GM19463 (cell line): Measurements from ENCODE around the gene LSM3.

Experiments
- ATAC-seq: cut with Tn5 transposase; IDR thresholded peaks from one replicate; pipeline ENCODE4 v1.9.1; 2021; ENCODE audit warnings: mild to moderate bottlenecking, moderate library complexity; ENCODE audit not compliant: unreplicated experiment

The LSM3 gene

DNA sequence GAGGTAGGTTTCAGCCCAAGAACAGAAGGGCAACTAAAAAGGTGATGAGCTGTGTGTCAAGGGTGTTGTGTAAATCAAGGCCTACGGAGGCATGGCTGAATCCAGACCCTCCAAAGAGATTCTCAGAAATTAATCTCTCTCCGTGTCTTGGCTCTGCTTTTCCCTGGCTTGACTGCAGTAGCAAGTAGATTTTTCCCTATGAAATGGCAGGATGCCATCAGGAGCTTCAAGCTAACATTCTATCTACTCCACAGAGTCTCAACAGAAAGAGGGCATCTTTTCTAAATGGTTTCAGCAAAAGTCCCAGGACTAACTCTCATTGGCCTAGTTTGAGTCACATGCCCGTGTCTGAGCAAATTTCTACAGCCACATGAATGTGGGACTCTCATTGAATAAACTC, 58.3 kb downstream of the LSM3 start:
- ATAC-seq: no peak

- no peak for ATAC-seq
Measured at GRCh38 chr3:14237457-14237856, 58.8 kb downstream of the LSM3 start.

- ATAC-seq: no peak
Measured at GRCh38 chr3:14238356-14238755, 59.7 kb downstream of the LSM3 start.

- ATAC-seq: no peak
Measured at GRCh38 chr3:14238930-14239329, 60.3 kb downstream of the LSM3 start.

GRCh38 chr3:14239940-14240339, 61.3 kb downstream of the LSM3 start:
- no peak for ATAC-seq

DNA sequence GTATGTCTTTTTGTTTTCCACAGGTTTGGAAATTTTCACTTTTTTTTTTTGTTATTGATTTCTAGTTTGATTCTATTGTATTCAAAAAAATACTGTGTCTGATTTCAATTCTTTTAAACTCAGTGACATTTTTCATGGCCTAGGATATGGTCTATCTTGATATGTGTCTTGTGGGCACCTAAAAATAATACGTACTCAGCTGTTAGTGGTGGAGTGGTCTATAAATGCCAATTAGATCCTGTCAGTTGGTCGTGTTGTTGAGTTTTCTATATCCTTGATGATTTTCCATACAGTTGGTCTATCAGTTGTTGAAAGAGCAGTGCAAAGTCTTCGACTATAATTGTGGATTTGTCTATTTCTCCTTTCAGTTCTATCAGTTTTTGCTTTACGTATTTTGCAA, 61.7 kb downstream of the LSM3 start:
- no peak for ATAC-seq

DNA sequence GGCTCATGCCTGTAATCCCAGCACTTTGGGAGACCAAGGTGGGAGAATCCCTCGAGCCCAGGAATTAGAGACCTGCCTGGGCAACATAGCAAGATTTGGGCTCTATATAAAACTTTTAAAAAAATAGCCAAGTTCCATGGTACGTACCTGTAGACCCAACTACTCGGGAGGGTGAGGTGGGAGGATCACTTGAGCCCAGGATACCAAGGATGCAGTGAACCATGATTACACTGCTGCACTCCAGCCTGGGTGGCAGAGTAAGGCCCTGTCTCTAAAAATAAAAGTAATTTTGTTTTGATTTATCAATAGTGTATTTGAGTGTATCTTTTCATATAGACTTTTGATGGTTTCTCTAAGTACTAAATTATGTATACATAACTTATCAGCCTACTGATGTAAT, 63.1 kb downstream of the LSM3 start:
- no peak for ATAC-seq

DNA sequence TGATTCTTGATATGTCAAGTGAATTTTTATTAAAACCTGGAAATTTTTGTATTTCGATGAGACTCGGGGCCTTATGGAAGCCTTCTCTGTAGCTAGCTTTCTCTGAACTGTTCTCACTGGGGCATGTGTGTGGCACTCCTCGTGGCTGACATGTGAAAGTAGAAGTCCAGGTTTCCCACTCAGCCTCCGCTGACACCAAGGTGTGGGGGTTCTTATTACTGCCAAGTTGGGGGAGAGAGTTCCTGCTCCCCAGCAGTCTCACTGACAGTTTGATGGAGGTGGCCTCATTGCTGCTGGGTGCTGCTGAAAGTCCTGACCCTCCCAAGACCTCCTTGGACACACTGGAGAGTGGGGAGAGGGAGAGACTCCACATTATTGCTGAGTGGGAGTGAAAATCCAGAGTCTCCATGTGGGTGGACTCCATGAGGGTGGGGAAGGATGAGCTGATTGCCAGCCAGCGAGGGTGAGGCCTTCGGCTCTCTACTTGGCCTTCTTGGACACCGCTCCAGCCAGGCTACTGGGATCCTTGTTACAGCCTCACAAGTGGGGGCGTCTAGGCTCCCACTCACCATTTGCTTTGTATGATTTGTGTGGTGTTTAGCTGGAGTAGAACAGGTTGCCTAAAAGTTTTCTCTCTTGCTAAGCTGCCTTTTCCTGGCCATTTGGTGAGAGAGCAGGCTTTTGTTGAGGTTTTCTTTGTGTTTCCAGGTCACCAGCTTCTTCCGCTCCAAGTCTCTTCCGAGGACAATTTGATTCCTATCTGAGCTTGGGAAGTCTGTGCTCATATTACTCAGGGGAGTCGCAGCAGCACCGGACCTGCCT, 64.1 kb downstream of the LSM3 start:
- no peak for ATAC-seq

DNA sequence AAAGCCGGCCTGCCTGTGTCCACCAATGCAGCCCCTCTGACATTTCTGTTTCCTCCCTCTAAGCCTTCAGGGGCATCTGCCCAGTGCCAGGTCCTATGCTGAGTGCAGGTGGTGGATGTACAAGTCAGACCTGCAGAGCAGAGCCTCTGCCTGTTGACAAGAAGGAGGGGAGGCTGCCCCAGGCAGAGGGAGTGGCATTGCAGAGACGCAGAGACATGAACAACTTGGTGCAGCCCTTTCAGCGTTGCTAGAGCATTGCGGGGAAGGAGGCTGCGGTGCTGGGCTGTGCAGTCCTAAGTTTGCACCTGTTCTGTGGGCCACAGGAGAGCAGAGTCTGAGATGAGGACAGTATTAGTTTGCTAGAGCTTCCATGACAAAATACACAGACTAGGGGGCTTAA, 65.2 kb downstream of the LSM3 start:
- no peak for ATAC-seq

- no peak for ATAC-seq
Measured at GRCh38 chr3:14244521-14245247, 66.1 kb downstream of the LSM3 start.

DNA sequence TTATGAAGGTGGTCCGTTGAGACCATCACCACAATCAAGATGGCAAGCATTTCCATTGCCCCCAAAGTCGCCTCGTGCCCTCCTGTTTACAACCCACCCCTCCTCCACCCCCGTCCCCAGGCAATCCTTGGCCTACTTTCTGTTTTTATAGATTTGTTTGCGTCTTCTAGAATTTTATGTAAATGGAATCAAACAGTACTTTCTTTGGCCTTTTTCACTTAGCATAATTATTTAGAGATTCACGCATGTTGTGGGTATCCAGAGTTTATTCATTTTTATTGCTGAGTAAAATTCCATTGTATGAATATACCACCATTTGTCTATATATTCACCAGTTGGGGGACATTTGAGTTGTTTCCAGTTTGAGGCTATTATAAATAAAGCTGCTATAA, 66.6 kb downstream of the LSM3 start:
- no peak for ATAC-seq

DNA sequence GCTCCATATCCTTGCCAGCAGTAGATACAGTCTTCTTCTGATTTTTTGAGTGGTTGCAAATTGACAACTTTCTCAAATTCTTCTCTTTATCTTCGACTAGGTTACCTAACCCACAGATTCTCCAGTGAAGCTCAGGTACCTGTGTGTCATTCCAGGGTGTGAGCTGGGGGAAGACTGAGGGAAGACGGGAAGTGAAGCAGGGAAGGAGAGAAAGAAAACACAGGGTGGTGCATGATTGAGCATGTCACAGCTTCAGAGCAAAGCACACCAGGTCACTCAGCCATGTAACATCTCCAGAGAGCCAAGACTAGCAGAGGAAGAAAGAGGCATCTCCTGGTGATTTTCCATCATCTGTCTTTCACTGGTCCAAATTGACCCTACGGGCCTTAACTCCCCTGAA, 67.2 kb downstream of the LSM3 start:
- no peak for ATAC-seq

DNA sequence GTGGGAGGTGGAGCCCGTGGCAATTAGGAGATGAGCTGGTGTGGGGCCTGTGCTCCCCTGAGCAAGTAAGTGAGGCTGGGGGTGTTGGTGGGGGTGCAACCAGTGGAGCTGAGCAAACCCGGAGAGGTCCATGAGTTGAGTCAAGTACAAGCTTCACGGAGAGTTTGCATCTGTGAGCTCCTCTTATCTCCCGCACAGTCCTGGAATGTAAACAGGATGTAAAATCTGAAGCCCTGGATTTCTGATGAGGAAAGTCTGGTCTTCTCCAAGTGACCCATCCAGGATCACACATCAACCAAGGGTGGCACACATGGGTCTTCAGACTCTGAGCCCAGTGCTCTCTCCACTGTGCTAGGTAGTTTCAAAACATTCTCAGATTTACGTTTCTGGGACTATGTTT, 67.8 kb downstream of the LSM3 start:
- ATAC-seq: no peak

GRCh38 chr3:14248477-14248848, 69.8 kb downstream of the LSM3 start:
- no peak for ATAC-seq

GRCh38 chr3:14248849-14249523, 70.4 kb downstream of the LSM3 start:
- ATAC-seq: no peak
